ENCODE results near the gene NAT8L. TPM values are rescaled to one million over a fixed set of nuclear protein-coding genes. Genes with fewer than 3 reads are reported as not detected.

The NAT8L gene
- total RNA-seq, 1 experiment from 2014 or later = 9.2 TPM

GRCh38 chr4:2066011-2066551 is 7.0 kb downstream of the NAT8L start:
- H3K4me1 ChIP-seq (ENCODE audit: control insufficient read depth in 1 of 2, insufficient read depth in 2 of 2, low read length in 2 of 2) = peaks cover 2 to 19% of the 10 kb centered on the region in 2 experiments; a peak in 3 of 4 replicates
- no TSS peak for BruUV-seq (replicated peaks)
- H3K79me2 ChIP-seq (ENCODE audit: insufficient read depth, low read length) = no peaks in the 10 kb centered on the region
- H4K20me1 ChIP-seq (ENCODE audit: insufficient read depth) = no peaks in the 10 kb centered on the region
- ATAC-seq = no peak
- TF ChIP-seq MAX (IDR thresholded peaks at IDR 0.05) = no peak
- TF ChIP-seq ZFX (IDR thresholded peaks at IDR 0.05) = no peak
- TF ChIP-seq EZH2phosphoT487 (IDR thresholded peaks at IDR 0.05; ENCODE audit: borderline replicate concordance) = no peak
- TF ChIP-seq EGR1 (IDR thresholded peaks at IDR 0.05; ENCODE audit: low read depth) = no peak
- TF ChIP-seq SIN3A (IDR thresholded peaks at IDR 0.05; ENCODE audit: low read depth) = no peak
- no peak for TF ChIP-seq SRF (IDR thresholded peaks at IDR 0.05; ENCODE audit: low read depth)
- TF ChIP-seq POLR2AphosphoS5 (IDR thresholded peaks at IDR 0.05; ENCODE audit: low read depth, low read length) = no peak
- no peak for TF ChIP-seq CBX3 (IDR thresholded peaks at IDR 0.05; ENCODE audit: low read depth)
- TF ChIP-seq CTCF (IDR thresholded peaks at IDR 0.05 in 2 of 3, conservative IDR thresholded peaks at IDR 0.05 in 1 of 3; ENCODE audit: borderline replicate concordance in 1 of 3, insufficient read depth in 1 of 3, low read depth in 2 of 3, low read length in 2 of 3) = no peak
- no peak for TF ChIP-seq FOSL1 (IDR thresholded peaks at IDR 0.05; ENCODE audit: low read depth)
- no peak for TF ChIP-seq RAD21 (IDR thresholded peaks at IDR 0.05; ENCODE audit: low read depth)
- TF ChIP-seq ELF1 (IDR thresholded peaks at IDR 0.05; ENCODE audit: borderline replicate concordance, low read depth) = no peak
- no peak for TF ChIP-seq YY1 (IDR thresholded peaks at IDR 0.05; ENCODE audit: extremely low read depth, insufficient replicate concordance, low read depth, low read length)
- no peak for TF ChIP-seq EZH2 (IDR thresholded peaks at IDR 0.05)
- TF ChIP-seq ZNF274 (IDR thresholded peaks at IDR 0.05; ENCODE audit: low read depth, low read length) = no peak
- intact Hi-C loops (cut with micrococcal nuclease) = no loop called here
- ChIA-PET RAD21 (ENCODE audit: low non-redundant PET in 1 of 2, low total read pairs in 2 of 2, uncharacterized antibody in 2 of 2, unreplicated experiment in 2 of 2) (no interaction called here), POLR2A (no interaction called here), CTCF (no interaction called here)
- no peaks in the 10 kb centered on the region for H3K9me3 ChIP-seq (ENCODE audit: control insufficient read depth in 1 of 2, insufficient read depth in 1 of 2, low read depth in 1 of 2, low read length in 2 of 2)
- no peaks in the 10 kb centered on the region for H3K36me3 ChIP-seq (ENCODE audit: control insufficient read depth in 1 of 2, insufficient read depth in 2 of 2, low read length in 2 of 2)
- H3K4me2 ChIP-seq (ENCODE audit: low read length) = no peak overlapping the region
- no peaks in the 10 kb centered on the region for H3K27me3 ChIP-seq (ENCODE audit: insufficient read depth, low read length)
- no peak overlapping the region for H3K4me3 ChIP-seq (replicated peaks in 1 of 2; ENCODE audit: low read depth in 1 of 2, low read length in 2 of 2)
- no peak overlapping the region for H3K9ac ChIP-seq (ENCODE audit: low read length)
- no peak overlapping the region for H3K27ac ChIP-seq (ENCODE audit: low read depth, low read length)
- H3K9me2 ChIP-seq (ENCODE audit: insufficient read depth) = no peaks in the 10 kb centered on the region
- DNase-seq (ENCODE audit: low read depth, low spot score) = no peak
- no peak overlapping the region for H2AFZ ChIP-seq (ENCODE audit: low read depth, low read length, poor library complexity, severe bottlenecking)
